H9 (cell line): ENCODE measurements around the gene ELOVL6. TPM values are rescaled to one million over a fixed set of nuclear protein-coding genes. Genes with fewer than 3 reads are reported as not detected.
"Not testable (repeated sequence)": the region's sequence is repeated elsewhere in the genome, so short reads cannot be mapped to it uniquely, and the experiment has no call there.

Source experiments
- DNase-seq: peaks from one replicate; pipeline ENCODE4 v3.0.0-alpha.2; 2017
- H2AFZ ChIP-seq: one replicate; pipeline ENCODE4 v1.6.1; 2013; ENCODE audit warnings: mild to moderate bottlenecking, low read length, control low read depth, moderate library complexity
- H2AK5ac ChIP-seq: 2 replicates; pipeline ENCODE4 v1.6.1; 2013; ENCODE audit warnings: low read length, control low read depth, mixed read lengths; ENCODE audit not compliant: insufficient read length
- H2BK120ac ChIP-seq: one replicate; pipeline ENCODE4 v1.6.1; 2013; ENCODE audit warnings: low read depth, mild to moderate bottlenecking, low read length, control low read depth, inconsistent platforms; ENCODE audit not compliant: poor library complexity, severe bottlenecking
- H2BK12ac ChIP-seq: 2 replicates; pipeline ENCODE4 v1.6.1; 2013; ENCODE audit warnings: low read length, control low read depth, mixed read lengths, low read depth; ENCODE audit not compliant: insufficient read length
- H2BK15ac ChIP-seq: 2 replicates; pipeline ENCODE4 v1.6.1; 2013; ENCODE audit warnings: low read depth, low read length, control low read depth
- H2BK20ac ChIP-seq: one replicate; pipeline ENCODE4 v1.6.1; 2013; ENCODE audit warnings: low read depth, mild to moderate bottlenecking, low read length, control low read depth, inconsistent platforms; ENCODE audit not compliant: poor library complexity, severe bottlenecking
- H2BK5ac ChIP-seq: 2 replicates; pipeline ENCODE4 v1.6.1; 2013; ENCODE audit warnings: low read length, control low read depth, mixed read lengths; ENCODE audit not compliant: insufficient read length
- H3K14ac ChIP-seq: 2 replicates; pipeline ENCODE4 v1.6.1; 2013; ENCODE audit warnings: low read length, control low read depth; ENCODE audit not compliant: insufficient read depth
- H3K18ac ChIP-seq: 2 replicates; pipeline ENCODE4 v1.6.1; 2013; ENCODE audit warnings: low read depth, mild to moderate bottlenecking, mixed read lengths, low read length, control low read depth; ENCODE audit not compliant: insufficient read length
- H3K23ac ChIP-seq: 2 replicates; pipeline ENCODE4 v1.6.1; 2013; ENCODE audit warnings: low read length, control low read depth, mixed read lengths, low read depth; ENCODE audit not compliant: insufficient read length
- H3K23me2 ChIP-seq: 2 replicates; pipeline ENCODE4 v1.6.1; 2013; ENCODE audit warnings: low read depth, mild to moderate bottlenecking, mixed read lengths, low read length, control low read depth; ENCODE audit not compliant: insufficient read length, poor library complexity, severe bottlenecking
- H3K27ac ChIP-seq: 2 replicates; pipeline ENCODE4 v1.5.1; 2013; ENCODE audit warnings: low read length, control low read depth, mixed read lengths, low read depth; ENCODE audit not compliant: insufficient read length
- H3K27me3 ChIP-seq: 2 replicates; pipeline ENCODE4 v1.6.1; 2013; ENCODE audit warnings: low read length, control low read depth, inconsistent platforms; ENCODE audit not compliant: insufficient read depth
- H3K4ac ChIP-seq: 2 replicates; pipeline ENCODE4 v1.6.1; 2013; ENCODE audit warnings: low read depth, mild to moderate bottlenecking, control low read depth, inconsistent platforms, low read length, moderate library complexity
- H3K4me1 ChIP-seq: 2 replicates; pipeline ENCODE4 v1.6.1; 2013; ENCODE audit warnings: low read length, control low read depth, inconsistent platforms; ENCODE audit not compliant: insufficient read depth
- H3K4me2 ChIP-seq: 2 replicates; pipeline ENCODE4 v1.6.1; 2013; ENCODE audit warnings: low read length, control low read depth, mixed read lengths; ENCODE audit not compliant: insufficient read length, insufficient read depth
- H3K56ac ChIP-seq: 2 replicates; pipeline ENCODE4 v1.6.1; 2013; ENCODE audit warnings: low read depth, mild to moderate bottlenecking, mixed read lengths, low read length, control low read depth; ENCODE audit not compliant: insufficient read length
- H3K79me1 ChIP-seq: 2 replicates; pipeline ENCODE4 v1.6.1; 2013; ENCODE audit warnings: low read depth, mild to moderate bottlenecking, moderate library complexity, low read length, control low read depth, inconsistent platforms; ENCODE audit not compliant: insufficient read depth, poor library complexity, severe bottlenecking
- H3K79me2 ChIP-seq: 2 replicates; pipeline ENCODE4 v1.6.1; 2013; ENCODE audit warnings: low read length, control low read depth, inconsistent platforms; ENCODE audit not compliant: insufficient read depth
- H3K9ac ChIP-seq: 2 replicates; pipeline ENCODE4 v1.6.1; 2013; ENCODE audit warnings: low read length, control low read depth, mixed read lengths; ENCODE audit not compliant: insufficient read length; ENCODE audit errors: extremely low read depth
- H3K9me3 ChIP-seq: one replicate; pipeline ENCODE4 v1.6.1; 2013; ENCODE audit warnings: low read depth, low read length, inconsistent platforms; ENCODE audit not compliant: control insufficient read depth
- H3T11ph ChIP-seq: one replicate; pipeline ENCODE4 v1.6.1; 2013; ENCODE audit warnings: mild to moderate bottlenecking, low read length, control low read depth, inconsistent platforms
- H4K20me1 ChIP-seq: one replicate; pipeline ENCODE4 v1.6.1; 2013; ENCODE audit not compliant: control insufficient read depth, insufficient read length, insufficient read depth
- H4K5ac ChIP-seq: 2 replicates; pipeline ENCODE4 v1.6.1; 2013; ENCODE audit warnings: low read depth, mild to moderate bottlenecking, mixed read lengths, low read length, control low read depth; ENCODE audit not compliant: insufficient read length
- H4K8ac ChIP-seq: replicated peaks from 2 replicates; pipeline ENCODE4 v1.6.1; 2013; ENCODE audit warnings: low read length, control low read depth, mixed read lengths, low read depth; ENCODE audit not compliant: insufficient read length
- H4K91ac ChIP-seq: 2 replicates; pipeline ENCODE4 v1.6.1; 2013; ENCODE audit warnings: low read depth, mild to moderate bottlenecking, moderate library complexity, mixed read lengths, low read length, control low read depth; ENCODE audit not compliant: insufficient read length
- H3K27ac Mint-ChIP-seq, 3 experiments: 2 replicates in 2 of 3; 3 replicates in 1 of 3; pipeline ENCODE4 v1.8.0; 2020 to 2021; ENCODE audit warnings: mixed read lengths in 3 of 3, mild to moderate bottlenecking in 1 of 3, moderate library complexity in 1 of 3
- H3K27me3 Mint-ChIP-seq: 2 replicates; pipeline ENCODE4 v1.8.0; 2021; ENCODE audit warnings: low read depth, mild to moderate bottlenecking, moderate library complexity, mixed read lengths
- H3K36me3 Mint-ChIP-seq, 3 experiments: 2 replicates in 2 of 3; 3 replicates in 1 of 3; pipeline ENCODE4 v1.8.0; 2020 to 2021; ENCODE audit warnings: low read depth in 3 of 3, mixed read lengths in 3 of 3; ENCODE audit not compliant: insufficient read depth in 1 of 3
- H3K4me1 Mint-ChIP-seq, 2 experiments: 2 replicates each; pipeline ENCODE4 v1.8.0; 2020; ENCODE audit warnings: mixed read lengths in 2 of 2
- H3K4me3 Mint-ChIP-seq, 2 experiments: 2 replicates in 1 of 2; 3 replicates in 1 of 2; pipeline ENCODE4 v1.8.0; 2020 to 2021; ENCODE audit warnings: mild to moderate bottlenecking in 2 of 2, mixed read lengths in 2 of 2, moderate library complexity in 1 of 2
- H3K9me3 Mint-ChIP-seq, 2 experiments: 2 replicates in 1 of 2; 3 replicates in 1 of 2; pipeline ENCODE4 v1.8.0; 2020; ENCODE audit warnings: mild to moderate bottlenecking in 2 of 2, mixed read lengths in 2 of 2, moderate library complexity in 1 of 2
- CTCF ChIP-seq: fragments of 200-600 bp; sonication (generic); conservative IDR thresholded peaks from 3 replicates; pipeline ENCODE4 v1.8.0; 2021; ENCODE audit warnings: antibody characterized with exemption, mild to moderate bottlenecking
- WGBS: extraction: QIAGEN DNeasy Blood & Tissue Kit; methylation state at CpG from one replicate; pipeline ENCODE4 v1.1.7; 2013; ENCODE audit warnings: missing lambda C conversion rate, low lambda C conversion rate, mixed read lengths; ENCODE audit not compliant: insufficient read length; ENCODE audit errors: extremely low coverage; 5-methylcytosine and 5-hydroxymethylcytosine counted together
- total RNA-seq: library from RNA; stranded (reverse); gene quantifications from 2 replicates; pipeline ENCODE4 v1.2.1, GENCODE V29; 2021

ELOVL6 gene
- total RNA-seq, 1 experiment from 2014 or later = 64.6 TPM

GRCh38 chr4:110157580-110157979 lies 40.8 kb downstream of the ELOVL6 start:
- H3K9me3 Mint-ChIP-seq = no peaks in the 10 kb centered on the region
- Histone ChIP-seq H3K79me1 (peaks cover 3% of the 10 kb centered on the region), H2BK120ac (no peak overlapping the region), H3K4me1 (no peaks in the 10 kb centered on the region), H3K9me3 (no peaks in the 10 kb centered on the region), H3K27ac (no peak overlapping the region), H3K4me2 (no peak overlapping the region), H3K23ac (no peak overlapping the region), H2AFZ (no peak overlapping the region), H3K14ac (no peak overlapping the region), H4K5ac (no peak overlapping the region), H2BK12ac (no peak overlapping the region), H3K56ac (no peak overlapping the region), H3K18ac (no peak overlapping the region), H3K27me3 (no peaks in the 10 kb centered on the region), H4K20me1 (no peaks in the 10 kb centered on the region), H2AK5ac (no peak overlapping the region), H3T11ph (no peak overlapping the region), H2BK20ac (no peak overlapping the region), H3K23me2 (no peaks in the 10 kb centered on the region), H3K79me2 (peaks cover 7% of the 10 kb centered on the region; the same call in 1 of the 2 replicates), H2BK15ac (no peak overlapping the region), H3K4ac (no peak overlapping the region), H2BK5ac (no peak overlapping the region), H4K91ac (no peak overlapping the region), H3K9ac (no peak overlapping the region), H4K8ac (no peak overlapping the region)
- WGBS = no CpG with 5 or more reads among the region's 3 CpGs
- no peak overlapping the region; a peak in 1 of 7 replicates for H3K27ac Mint-ChIP-seq
- H3K36me3 Mint-ChIP-seq = peaks cover 0 to 5% (median 0%) of the 10 kb centered on the region in 3 experiments; a peak in 1 of 7 replicates
- DNase-seq = no peak
- H3K4me1 Mint-ChIP-seq = peaks cover 0 to 2% of the 10 kb centered on the region in 2 experiments; a peak in 2 of 4 replicates
- H3K4me3 Mint-ChIP-seq = no peak overlapping the region
- H3K27me3 Mint-ChIP-seq = no peaks in the 10 kb centered on the region
- no peak for TF ChIP-seq CTCF

GRCh38 chr4:110157166-110157565 lies 41.2 kb downstream of the ELOVL6 start:
- not testable (repeated sequence) for H3K4me1 Mint-ChIP-seq, H3K27me3 Mint-ChIP-seq

More at GRCh38 chr4:110157166-110157565, 41.2 kb downstream of the ELOVL6 start:
- H4K91ac ChIP-seq, H2BK15ac ChIP-seq, H3K9me3 Mint-ChIP-seq, H3K27me3 ChIP-seq, H4K5ac ChIP-seq, H3T11ph ChIP-seq, H3K4me2 ChIP-seq, H3K23me2 ChIP-seq, H4K8ac ChIP-seq, H2BK12ac ChIP-seq, H3K4me1 ChIP-seq, H4K20me1 ChIP-seq, H3K9me3 ChIP-seq, H3K79me1 ChIP-seq, H3K9ac ChIP-seq, H2BK5ac ChIP-seq, H3K18ac ChIP-seq, H3K4me3 Mint-ChIP-seq, DNase-seq, H2AFZ ChIP-seq, H2BK20ac ChIP-seq, H3K23ac ChIP-seq, H3K79me2 ChIP-seq, H3K14ac ChIP-seq, H2BK120ac ChIP-seq, H3K36me3 Mint-ChIP-seq, H2AK5ac ChIP-seq, H3K56ac ChIP-seq, H3K27ac ChIP-seq, H3K4ac ChIP-seq: not testable (repeated sequence)
- H3K27ac Mint-ChIP-seq = peak overlapping the region in 1 of 3 experiments; percentile 50; a peak in 2 of 7 replicates
- WGBS = no CpG with 5 or more reads among the region's 5 CpGs
